Mucosa of descending colon (tissue), 3 donors: ENCODE measurements around the gene PLAC1. TPM values are rescaled to one million over a fixed set of nuclear protein-coding genes. Genes with fewer than 3 reads are reported as not detected.

Experiments
- ATAC-seq: fragments of 200-7000 bp; cut with Tn5 transposase; one replicate; pipeline ENCODE4 v1.9.1; 2020; ENCODE audit warnings: mild to moderate bottlenecking, moderate library complexity
- DNase-seq, 3 donors: peaks; one replicate each; pipeline ENCODE4 v3.0.0-alpha.2; 2020
- H3K36me3 ChIP-seq: fragments of 200-600 bp; one replicate; pipeline ENCODE4 v1.8.0; 2021; ENCODE audit warnings: low read depth, mild to moderate bottlenecking
- H3K4me1 ChIP-seq: fragments of 200-600 bp; one replicate; pipeline ENCODE4 v1.8.0; 2021; ENCODE audit warnings: low read depth, mild to moderate bottlenecking
- H3K4me3 ChIP-seq: fragments of 200-600 bp; one replicate; pipeline ENCODE4 v1.8.0; 2021; ENCODE audit warnings: mild to moderate bottlenecking
- H3K9me3 ChIP-seq: fragments of 200-600 bp; one replicate; pipeline ENCODE4 v1.8.0; 2021; ENCODE audit warnings: mild to moderate bottlenecking
- CTCF ChIP-seq: fragments of 200-600 bp; IDR thresholded peaks from one replicate; pipeline ENCODE4 v1.8.0; 2022; ENCODE audit warnings: antibody characterized with exemption, mild to moderate bottlenecking
- intact Hi-C, 2 donors: fragments of 100-400 bp; cut with DNase I in 1 of 2; cut with micrococcal nuclease in 1 of 2; formaldehyde crosslinking; loops; one replicate each; pipeline versions ENCODE4 v1.11.0 to v1.11.1; 2022; cut with DNase I, micrococcal nuclease
- total RNA-seq, 3 donors: library from RNA; stranded (reverse); fragmentation: NEBNext Ultra II Directional in 2 of 3; extraction: Animal tissue kit (Norgen Biotek cat#: 25700) in 2 of 3; gene quantifications; one replicate each; pipeline versions ENCODE4 v1.2.1 to v1.2.4, GENCODE V29; 2021 to 2023
- donor health status: DM: no; HTN: no; CAD: no; lungs with moderate emphysema.
- donor health status: DM: no; HTN: no; CAD: no.
- donor health status: DM: no; HTN: yes; CAD: no.

The PLAC1 gene
- total RNA-seq, 3 donors from 2014 or later, result not detected

- TF ChIP-seq CTCF, result no peak
- DNase-seq, result no peak
- no peak for ATAC-seq
- H3K4me3 ChIP-seq, result no peak overlapping the region
- H3K36me3 ChIP-seq, result no peaks in the 10 kb centered on the region
- intact Hi-C loops, result no loop called here
- H3K4me1 ChIP-seq, result no peaks in the 10 kb centered on the region
- no peaks in the 10 kb centered on the region for H3K9me3 ChIP-seq
Observed at GRCh38 chrX:134572816-134573682, 85.2 kb downstream of the PLAC1 start.

GRCh38 chrX:134571796-134572195, 86.5 kb downstream of the PLAC1 start:
- TF ChIP-seq CTCF, result no peak
- H3K9me3 ChIP-seq, result no peaks in the 10 kb centered on the region
- H3K36me3 ChIP-seq, result no peaks in the 10 kb centered on the region
- no peak for ATAC-seq
- H3K4me3 ChIP-seq, result no peak overlapping the region
- H3K4me1 ChIP-seq, result no peaks in the 10 kb centered on the region
- DNase-seq, result no peak
- intact Hi-C loops, result no loop called here

GRCh38 chrX:134570899-134571298, 87.4 kb downstream of the PLAC1 start:
- TF ChIP-seq CTCF, result no peak
- DNase-seq (no peak), ATAC-seq (no peak)
- H3K4me3 ChIP-seq, result no peak overlapping the region
- H3K4me1 ChIP-seq, result no peaks in the 10 kb centered on the region
- intact Hi-C loops, result no loop called here
- no peaks in the 10 kb centered on the region for H3K9me3 ChIP-seq
- H3K36me3 ChIP-seq, result no peaks in the 10 kb centered on the region

- H3K36me3 ChIP-seq, result no peaks in the 10 kb centered on the region
- intact Hi-C loops, result no loop called here
- no peak overlapping the region for H3K4me3 ChIP-seq
- ATAC-seq (no peak), DNase-seq (no peak)
- no peaks in the 10 kb centered on the region for H3K4me1 ChIP-seq
- TF ChIP-seq CTCF, result no peak
- no peaks in the 10 kb centered on the region for H3K9me3 ChIP-seq
Observed at GRCh38 chrX:134570509-134570846, 87.8 kb downstream of the PLAC1 start.

GRCh38 chrX:134569306-134569705, 89.0 kb downstream of the PLAC1 start:
- TF ChIP-seq CTCF, result no peak
- Histone ChIP-seq H3K36me3 (no peaks in the 10 kb centered on the region), H3K4me1 (no peaks in the 10 kb centered on the region), H3K4me3 (no peak overlapping the region), H3K9me3 (no peaks in the 10 kb centered on the region)
- no peak for DNase-seq
- intact Hi-C loops, result no loop called here
- no peak for ATAC-seq
